ENCODE data around the gene FSTL4.
A peak's percentile ranks its signal among the peaks of the same experiment; 100 is the strongest.

The FSTL4 gene

DNA sequence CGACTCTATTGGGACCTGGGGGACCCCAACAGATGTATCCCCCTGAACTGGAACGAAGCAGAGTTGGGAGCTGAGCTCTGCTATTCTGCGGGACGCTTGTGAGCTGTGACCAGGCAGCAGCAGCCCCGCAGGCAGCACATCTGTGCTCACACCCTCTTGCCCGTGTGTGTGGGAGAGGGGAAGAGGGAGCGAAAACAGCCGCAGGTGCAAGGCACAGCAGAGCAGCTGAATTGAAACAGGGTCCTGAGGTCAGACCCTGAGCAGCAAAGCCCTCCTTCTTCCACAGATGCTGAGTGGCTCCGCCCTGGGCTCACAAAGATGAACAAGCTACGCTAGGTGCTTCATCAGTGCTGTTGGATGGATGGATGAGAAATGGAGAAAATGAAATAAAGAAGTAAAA is 361.8 kb downstream of the FSTL4 start:
- H3K4me3 ChIP-seq (ENCODE audit: control insufficient read depth in 1 of 7, extremely low read depth in 1 of 7, insufficient read depth in 4 of 7, low read depth in 2 of 7, low read length in 6 of 7) = no peak overlapping the region
- POLR2A ChIA-PET = no interaction called here
- H3K9me3 ChIP-seq (ENCODE audit: control extremely low read depth in 1 of 5, control insufficient read depth in 4 of 5, insufficient read depth in 2 of 5, low read depth in 1 of 5, low read length in 4 of 5) = no peaks in the 10 kb centered on the region
- DNase-seq = no peak
- CTCF ChIA-PET = interaction anchor here (1.7 kb wide), 1 partner anchor 140 kb away, joined by 4 read pairs; no protein-coding TSS in a partner anchor
- no peaks in the 10 kb centered on the region for H3K27me3 ChIP-seq (replicated peaks in 2 of 5; ENCODE audit: control insufficient read depth in 4 of 5, insufficient read depth in 5 of 5, low read length in 4 of 5)
- no peak overlapping the region for H3K27ac ChIP-seq (ENCODE audit: insufficient read depth in 1 of 2, low read depth in 1 of 2, low read length in 2 of 2, poor library complexity in 1 of 2, severe bottlenecking in 2 of 2)
- no peaks in the 10 kb centered on the region for H3K36me3 ChIP-seq (ENCODE audit: control insufficient read depth in 4 of 4, insufficient read depth in 4 of 4, low read length in 3 of 4)
- peaks cover 0 to 9% (median 3%) of the 10 kb centered on the region in 4 experiments for H3K4me1 ChIP-seq (ENCODE audit: control extremely low read depth in 1 of 4, control insufficient read depth in 4 of 4, insufficient read depth in 4 of 4, low read length in 3 of 4)
- 96% methylated on average over 7 of the region's 10 CpGs for WGBS (ENCODE audit: insufficient coverage)

DNA sequence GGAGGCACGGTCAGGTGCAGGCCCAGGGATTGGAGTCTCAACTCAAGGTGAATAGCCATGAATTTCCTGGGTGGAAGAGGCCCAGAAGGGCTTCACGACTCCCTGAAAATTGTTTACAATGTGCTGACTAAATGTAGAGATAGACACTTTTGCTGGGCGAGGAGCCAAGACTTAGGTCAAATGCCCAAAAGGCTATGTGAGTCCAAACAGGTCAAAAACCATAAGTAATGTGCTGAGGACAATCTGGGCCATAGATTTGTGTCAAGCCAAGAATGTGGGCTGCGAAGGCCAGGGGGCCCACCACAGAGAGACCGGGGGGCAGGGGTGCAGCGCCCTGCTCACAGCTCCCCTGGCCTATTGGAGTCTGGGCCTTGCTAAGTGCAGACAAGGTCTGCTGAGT is 362.7 kb downstream of the FSTL4 start:
- Histone ChIP-seq H3K27me3 (replicated peaks in 2 of 5; ENCODE audit: control insufficient read depth in 4 of 5, insufficient read depth in 5 of 5, low read length in 4 of 5) (no peaks in the 10 kb centered on the region), H3K27ac (ENCODE audit: insufficient read depth in 1 of 2, low read depth in 1 of 2, low read length in 2 of 2, poor library complexity in 1 of 2, severe bottlenecking in 2 of 2) (no peak overlapping the region), H3K4me3 (ENCODE audit: control insufficient read depth in 1 of 7, extremely low read depth in 1 of 7, insufficient read depth in 4 of 7, low read depth in 2 of 7, low read length in 6 of 7) (no peak overlapping the region), H3K9me3 (ENCODE audit: control extremely low read depth in 1 of 5, control insufficient read depth in 4 of 5, insufficient read depth in 2 of 5, low read depth in 1 of 5, low read length in 4 of 5) (no peaks in the 10 kb centered on the region), H3K36me3 (ENCODE audit: control insufficient read depth in 4 of 4, insufficient read depth in 4 of 4, low read length in 3 of 4) (no peaks in the 10 kb centered on the region), H3K4me1 (ENCODE audit: control extremely low read depth in 1 of 4, control insufficient read depth in 4 of 4, insufficient read depth in 4 of 4, low read length in 3 of 4) (peaks cover 0 to 9% (median 3%) of the 10 kb centered on the region in 4 experiments)
- WGBS (ENCODE audit: insufficient coverage) = 97% methylated on average over 6 of the region's 6 CpGs
- ChIA-PET POLR2A (no interaction called here), CTCF (no interaction called here)
- DNase-seq = no peak

DNA sequence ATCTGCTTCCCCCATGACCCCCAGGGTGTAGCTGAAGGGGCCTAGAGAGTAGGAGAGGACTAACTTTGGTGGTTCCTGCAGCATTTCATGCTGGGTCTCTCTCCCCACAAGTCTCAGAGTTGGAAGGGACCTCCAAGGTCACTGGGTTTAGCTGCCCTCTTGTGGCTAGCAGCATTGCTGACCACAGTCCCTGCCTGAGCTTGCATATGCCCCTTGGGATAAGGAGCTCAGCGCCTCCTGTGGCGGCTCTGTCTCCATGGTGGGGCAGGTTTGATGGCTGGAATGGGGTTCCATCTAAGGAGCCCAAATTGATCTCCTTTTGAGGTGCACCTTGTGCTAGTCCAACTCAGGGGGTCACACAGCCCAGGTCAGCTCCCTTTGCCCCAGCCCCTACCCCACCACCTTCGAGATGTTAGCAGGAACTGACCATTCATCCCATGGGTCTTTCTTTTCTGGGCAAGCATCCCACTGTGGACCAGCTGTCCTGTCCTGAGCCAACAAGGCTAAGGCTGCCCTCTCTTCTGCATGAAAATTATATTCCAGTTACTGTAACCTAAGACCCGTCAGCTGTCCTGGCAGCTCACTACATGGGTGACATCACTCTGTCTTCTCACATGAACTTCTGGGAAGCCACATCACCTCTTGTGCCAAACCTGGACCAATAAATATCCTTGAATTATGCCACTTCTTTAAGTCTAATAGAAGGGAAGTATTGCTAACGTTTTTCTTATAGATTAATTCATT is 364.3 kb downstream of the FSTL4 start:
- Histone ChIP-seq H3K9me3 (ENCODE audit: control extremely low read depth in 1 of 5, control insufficient read depth in 4 of 5, insufficient read depth in 2 of 5, low read depth in 1 of 5, low read length in 4 of 5) (no peaks in the 10 kb centered on the region), H3K4me1 (ENCODE audit: control extremely low read depth in 1 of 4, control insufficient read depth in 4 of 4, insufficient read depth in 4 of 4, low read length in 3 of 4) (peaks cover 0 to 18% (median 3%) of the 10 kb centered on the region in 4 experiments), H3K27me3 (replicated peaks in 2 of 5; ENCODE audit: control insufficient read depth in 4 of 5, insufficient read depth in 5 of 5, low read length in 4 of 5) (no peaks in the 10 kb centered on the region), H3K27ac (ENCODE audit: insufficient read depth in 1 of 2, low read depth in 1 of 2, low read length in 2 of 2, poor library complexity in 1 of 2, severe bottlenecking in 2 of 2) (no peak overlapping the region), H3K36me3 (ENCODE audit: control insufficient read depth in 4 of 4, insufficient read depth in 4 of 4, low read length in 3 of 4) (no peaks in the 10 kb centered on the region), H3K4me3 (ENCODE audit: control insufficient read depth in 1 of 7, extremely low read depth in 1 of 7, insufficient read depth in 4 of 7, low read depth in 2 of 7, low read length in 6 of 7) (no peak overlapping the region)
- 95% methylated on average over 4 of the region's 5 CpGs for WGBS (ENCODE audit: insufficient coverage)
- ChIA-PET CTCF (interaction anchor here (0.7 to 1.4 kb wide), 3 partner anchors 13 to 134 kb away, joined by 3 to 6 read pairs (median 4); no protein-coding TSS in a partner anchor), POLR2A (no interaction called here)
- DNase-seq = peak; percentile 25 to 40 (median 31)

DNA sequence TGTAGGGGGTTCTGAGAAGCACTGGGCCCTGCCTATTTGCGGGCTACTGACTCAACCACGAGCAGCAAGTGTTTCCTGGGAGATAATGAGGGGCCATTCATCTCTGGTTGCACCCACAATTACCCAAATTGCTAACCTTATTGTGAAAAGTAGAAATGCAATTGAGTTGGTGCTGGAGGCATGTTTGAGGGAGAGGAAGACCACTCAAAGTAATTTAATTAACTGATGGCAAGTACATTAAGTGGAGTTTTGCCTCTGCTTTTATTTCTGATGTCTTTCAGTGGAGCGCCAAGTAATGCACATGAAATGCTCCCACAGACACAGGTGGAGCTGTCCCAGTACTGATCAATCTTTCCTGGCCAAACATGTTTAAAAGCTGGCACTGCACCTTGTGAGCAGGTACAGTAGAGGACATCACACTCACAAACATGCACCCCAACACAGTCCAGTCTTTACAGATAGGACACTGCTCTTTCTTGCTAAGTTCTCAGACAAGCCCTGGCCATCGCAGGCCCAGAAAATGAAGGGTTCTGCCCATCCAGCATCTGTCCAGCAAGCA is 365.1 kb downstream of the FSTL4 start:
- ChIA-PET CTCF (interaction anchor here (0.9 to 1.4 kb wide), 3 partner anchors 8 to 133 kb away, joined by 3 to 6 read pairs (median 4); no protein-coding TSS in a partner anchor), POLR2A (no interaction called here)

DNA sequence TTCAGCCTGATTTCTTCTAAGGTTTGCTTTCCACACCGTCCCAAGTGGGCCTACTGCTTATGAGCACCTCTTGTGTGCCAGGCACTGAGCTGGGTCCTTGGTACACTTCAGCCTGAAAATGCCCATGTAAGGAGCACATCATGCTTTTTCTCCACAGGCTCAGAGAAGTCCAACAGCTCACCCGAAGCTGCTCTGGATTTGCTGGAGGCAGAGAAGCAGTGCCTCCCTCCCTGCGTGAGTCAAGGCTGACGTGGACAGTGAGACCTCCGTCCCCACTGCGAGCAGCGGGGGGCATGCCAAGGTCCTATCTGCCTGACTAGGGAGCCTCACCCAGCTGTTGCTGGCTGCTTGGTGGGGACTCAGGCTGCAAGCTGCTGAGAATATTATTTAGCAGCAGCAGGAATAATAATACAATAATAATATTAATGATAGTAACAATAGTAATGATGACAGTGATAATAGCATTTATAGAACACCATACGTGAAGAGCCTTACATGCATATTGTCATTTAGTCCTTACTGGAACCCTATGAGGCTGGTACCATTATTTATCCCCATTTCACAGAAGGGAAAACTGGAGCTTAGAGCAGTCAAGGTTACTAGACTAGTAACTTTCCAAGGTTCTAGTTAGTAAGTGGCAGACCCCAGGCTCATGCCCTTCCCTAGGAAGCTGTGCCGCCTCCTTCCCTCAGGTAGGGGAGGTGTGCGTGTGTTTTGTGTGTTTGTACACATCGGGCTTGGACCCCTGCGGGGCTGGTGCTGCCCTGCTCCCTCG is 365.8 kb downstream of the FSTL4 start:
- Histone ChIP-seq H3K4me3 (ENCODE audit: control insufficient read depth in 1 of 7, extremely low read depth in 1 of 7, insufficient read depth in 4 of 7, low read depth in 2 of 7, low read length in 6 of 7) (no peak overlapping the region), H3K27me3 (replicated peaks in 2 of 5; ENCODE audit: control insufficient read depth in 4 of 5, insufficient read depth in 5 of 5, low read length in 4 of 5) (no peaks in the 10 kb centered on the region), H3K27ac (ENCODE audit: insufficient read depth in 1 of 2, low read depth in 1 of 2, low read length in 2 of 2, poor library complexity in 1 of 2, severe bottlenecking in 2 of 2) (no peak overlapping the region), H3K36me3 (ENCODE audit: control insufficient read depth in 4 of 4, insufficient read depth in 4 of 4, low read length in 3 of 4) (no peaks in the 10 kb centered on the region), H3K9me3 (ENCODE audit: control extremely low read depth in 1 of 5, control insufficient read depth in 4 of 5, insufficient read depth in 2 of 5, low read depth in 1 of 5, low read length in 4 of 5) (no peaks in the 10 kb centered on the region), H3K4me1 (ENCODE audit: control extremely low read depth in 1 of 4, control insufficient read depth in 4 of 4, insufficient read depth in 4 of 4, low read length in 3 of 4) (peaks cover 0 to 19% (median 4%) of the 10 kb centered on the region in 4 experiments)
- 97% methylated on average over 3 of the region's 13 CpGs for WGBS (ENCODE audit: insufficient coverage)
- CTCF ChIA-PET = interaction anchor here (0.9 to 1.4 kb wide), 2 partner anchors 9 to 14 kb away, joined by 3 to 4 read pairs; no protein-coding TSS in a partner anchor
- POLR2A ChIA-PET = no interaction called here
- DNase-seq = no peak

More for the DNA sequence above, 365.1 kb downstream of the FSTL4 start:
- H3K9me3 ChIP-seq (ENCODE audit: control extremely low read depth in 1 of 5, control insufficient read depth in 4 of 5, insufficient read depth in 2 of 5, low read depth in 1 of 5, low read length in 4 of 5) = no peaks in the 10 kb centered on the region
- H3K27me3 ChIP-seq (replicated peaks in 2 of 5; ENCODE audit: control insufficient read depth in 4 of 5, insufficient read depth in 5 of 5, low read length in 4 of 5) = no peaks in the 10 kb centered on the region
- peaks cover 0 to 18% (median 3%) of the 10 kb centered on the region in 4 experiments for H3K4me1 ChIP-seq (ENCODE audit: control extremely low read depth in 1 of 4, control insufficient read depth in 4 of 4, insufficient read depth in 4 of 4, low read length in 3 of 4)
- no peaks in the 10 kb centered on the region for H3K36me3 ChIP-seq (ENCODE audit: control insufficient read depth in 4 of 4, insufficient read depth in 4 of 4, low read length in 3 of 4)
- H3K4me3 ChIP-seq (ENCODE audit: control insufficient read depth in 1 of 7, extremely low read depth in 1 of 7, insufficient read depth in 4 of 7, low read depth in 2 of 7, low read length in 6 of 7) = no peak overlapping the region
- peak; percentile 37 to 73 (median 52) for DNase-seq
- H3K27ac ChIP-seq (ENCODE audit: insufficient read depth in 1 of 2, low read depth in 1 of 2, low read length in 2 of 2, poor library complexity in 1 of 2, severe bottlenecking in 2 of 2) = no peak overlapping the region
- WGBS (ENCODE audit: insufficient coverage) = 94% methylated on average over 2 of the region's 4 CpGs

DNA sequence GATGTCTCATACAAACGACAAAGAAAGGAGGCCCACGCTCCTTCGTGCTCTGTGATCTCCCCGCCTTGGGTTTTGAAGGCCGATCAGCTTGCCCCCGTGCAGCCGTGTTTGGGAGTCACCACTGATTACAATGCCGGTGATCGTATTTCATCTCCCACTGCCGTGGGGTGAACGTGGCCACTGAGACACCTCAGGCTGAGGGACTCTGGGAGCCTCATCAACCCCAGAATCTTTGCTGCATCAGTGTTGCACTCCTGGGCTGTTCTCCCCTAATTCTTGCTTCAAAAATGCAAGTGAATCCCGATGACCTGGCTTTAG is 366.3 kb downstream of the FSTL4 start:
- ChIA-PET POLR2A (no interaction called here), CTCF (no interaction called here)
- Histone ChIP-seq H3K27me3 (replicated peaks in 2 of 5; ENCODE audit: control insufficient read depth in 4 of 5, insufficient read depth in 5 of 5, low read length in 4 of 5) (no peaks in the 10 kb centered on the region), H3K4me1 (ENCODE audit: control extremely low read depth in 1 of 4, control insufficient read depth in 4 of 4, insufficient read depth in 4 of 4, low read length in 3 of 4) (peaks cover 0 to 25% (median 8%) of the 10 kb centered on the region in 4 experiments), H3K36me3 (ENCODE audit: control insufficient read depth in 4 of 4, insufficient read depth in 4 of 4, low read length in 3 of 4) (no peaks in the 10 kb centered on the region), H3K9me3 (ENCODE audit: control extremely low read depth in 1 of 5, control insufficient read depth in 4 of 5, insufficient read depth in 2 of 5, low read depth in 1 of 5, low read length in 4 of 5) (no peaks in the 10 kb centered on the region), H3K27ac (ENCODE audit: insufficient read depth in 1 of 2, low read depth in 1 of 2, low read length in 2 of 2, poor library complexity in 1 of 2, severe bottlenecking in 2 of 2) (no peak overlapping the region), H3K4me3 (ENCODE audit: control insufficient read depth in 1 of 7, extremely low read depth in 1 of 7, insufficient read depth in 4 of 7, low read depth in 2 of 7, low read length in 6 of 7) (no peak overlapping the region)
- WGBS (ENCODE audit: insufficient coverage) = 99% methylated on average over 12 of the region's 12 CpGs
- no peak for DNase-seq

Measured in common myeloid progenitor, CD34-positive (primary cell).